DOHH2 (cell line): ENCODE data around the gene LENEP.

Experiments used
- H3F3A ChIP-seq: fragments of 200-600 bp; sonication (generic), shearing (Covaris generic); 2 replicates; pipeline ENCODE4 v1.6.0; 2016; ENCODE audit warnings: antibody characterized with exemption, mild to moderate bottlenecking; ENCODE audit not compliant: control insufficient read depth, insufficient read depth
- H3K27ac ChIP-seq: fragments of 200-600 bp; sonication (generic); 2 replicates; pipeline ENCODE4 v1.5.1; 2014; ENCODE audit warnings: low read depth, mild to moderate bottlenecking, low read length, moderate library complexity
- H3K27me3 ChIP-seq: fragments of 200-600 bp; sonication (generic); 2 replicates; pipeline ENCODE4 v1.6.1; 2014; ENCODE audit warnings: mild to moderate bottlenecking, low read length, mixed read lengths; ENCODE audit not compliant: control insufficient read depth
- H3K36me3 ChIP-seq: fragments of 200-600 bp; sonication (generic); 2 replicates; pipeline ENCODE4 v1.6.1; 2014; ENCODE audit warnings: mild to moderate bottlenecking, low read length, moderate library complexity, mixed read lengths; ENCODE audit not compliant: control insufficient read depth
- H3K4me1 ChIP-seq: fragments of 200-600 bp; sonication (generic); 2 replicates; pipeline ENCODE4 v1.6.1; 2014; ENCODE audit warnings: mild to moderate bottlenecking, low read length, mixed read lengths; ENCODE audit not compliant: control insufficient read depth
- H3K4me2 ChIP-seq: fragments of 200-600 bp; sonication (generic); 2 replicates; pipeline ENCODE4 v1.6.0; 2014; ENCODE audit warnings: mild to moderate bottlenecking, low read length, moderate library complexity
- H3K4me3 ChIP-seq: fragments of 200-600 bp; sonication (generic); 2 replicates; pipeline ENCODE4 v1.5.1; 2014; ENCODE audit warnings: mild to moderate bottlenecking, low read length, mixed read lengths
- H3K79me2 ChIP-seq: fragments of 200-600 bp; sonication (generic); 2 replicates; pipeline ENCODE4 v1.6.1; 2014; ENCODE audit warnings: mild to moderate bottlenecking, low read length, mixed read lengths; ENCODE audit not compliant: control insufficient read depth
- H3K9me2 ChIP-seq: fragments of 200-600 bp; sonication (generic); replicated peaks from 2 replicates; pipeline ENCODE4 v1.6.1; 2014; ENCODE audit warnings: mild to moderate bottlenecking, low read length, mixed read lengths; ENCODE audit not compliant: control insufficient read depth
- H3K9me3 ChIP-seq: fragments of 200-600 bp; sonication (generic); 2 replicates; pipeline ENCODE4 v1.6.1; 2014; ENCODE audit warnings: antibody characterized with exemption, low read length, mixed read lengths; ENCODE audit not compliant: control insufficient read depth, insufficient read depth
- H4K20me1 ChIP-seq: fragments of 200-600 bp; sonication (generic); 2 replicates; pipeline ENCODE4 v1.6.0; 2014; ENCODE audit warnings: low read depth, mild to moderate bottlenecking, antibody characterized with exemption, low read length, moderate library complexity; ENCODE audit not compliant: control insufficient read depth, insufficient read depth
- EZH2phosphoT487 ChIP-seq: fragments of 200-600 bp; sonication (generic); IDR thresholded peaks from 2 replicates; pipeline ENCODE4 v1.6.1; 2017; ENCODE audit warnings: borderline replicate concordance, mild to moderate bottlenecking, antibody characterized with exemption, low read length, moderate library complexity, mixed read lengths
- TF ChIP-seq, protein P1 (sequence below): fragments of 200-600 bp; sonication (generic); IDR thresholded peaks from one replicate; pipeline ENCODE4 v1.5.1; 2014; ENCODE audit warnings: antibody characterized with exemption, mild to moderate bottlenecking, low read depth, low read length; ENCODE audit not compliant: poor library complexity, severe bottlenecking

LENEP gene

DNA sequence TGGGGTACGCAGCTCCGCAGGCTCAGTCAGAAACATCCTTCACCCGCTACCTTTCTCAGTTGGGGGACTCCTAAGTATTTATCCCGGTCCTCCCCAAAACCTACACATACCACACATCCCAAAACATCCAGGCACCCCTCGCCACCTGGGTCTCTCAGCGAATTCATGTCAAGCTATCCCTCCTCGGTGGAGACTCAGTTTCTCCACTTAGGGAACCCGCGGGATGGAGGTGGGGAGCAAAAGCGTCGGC is 8.0 kb downstream of the LENEP start:
- H3K4me2 ChIP-seq = peak overlapping the region; percentile 81
- peak overlapping the region; percentile 92 for H3K4me3 ChIP-seq
- H3K9me3 ChIP-seq = no peaks in the 10 kb centered on the region
- H3K4me1 ChIP-seq = peaks cover 56% of the 10 kb centered on the region
- H3K36me3 ChIP-seq = no peaks in the 10 kb centered on the region
- H3K79me2 ChIP-seq = peaks cover 26% of the 10 kb centered on the region
- H3F3A ChIP-seq = peaks cover 32% of the 10 kb centered on the region
- peak overlapping the region; percentile 80 for H3K27ac ChIP-seq
- H3K9me2 ChIP-seq = no peaks in the 10 kb centered on the region
- no peaks in the 10 kb centered on the region for H4K20me1 ChIP-seq
- TF ChIP-seq, protein P1, sequence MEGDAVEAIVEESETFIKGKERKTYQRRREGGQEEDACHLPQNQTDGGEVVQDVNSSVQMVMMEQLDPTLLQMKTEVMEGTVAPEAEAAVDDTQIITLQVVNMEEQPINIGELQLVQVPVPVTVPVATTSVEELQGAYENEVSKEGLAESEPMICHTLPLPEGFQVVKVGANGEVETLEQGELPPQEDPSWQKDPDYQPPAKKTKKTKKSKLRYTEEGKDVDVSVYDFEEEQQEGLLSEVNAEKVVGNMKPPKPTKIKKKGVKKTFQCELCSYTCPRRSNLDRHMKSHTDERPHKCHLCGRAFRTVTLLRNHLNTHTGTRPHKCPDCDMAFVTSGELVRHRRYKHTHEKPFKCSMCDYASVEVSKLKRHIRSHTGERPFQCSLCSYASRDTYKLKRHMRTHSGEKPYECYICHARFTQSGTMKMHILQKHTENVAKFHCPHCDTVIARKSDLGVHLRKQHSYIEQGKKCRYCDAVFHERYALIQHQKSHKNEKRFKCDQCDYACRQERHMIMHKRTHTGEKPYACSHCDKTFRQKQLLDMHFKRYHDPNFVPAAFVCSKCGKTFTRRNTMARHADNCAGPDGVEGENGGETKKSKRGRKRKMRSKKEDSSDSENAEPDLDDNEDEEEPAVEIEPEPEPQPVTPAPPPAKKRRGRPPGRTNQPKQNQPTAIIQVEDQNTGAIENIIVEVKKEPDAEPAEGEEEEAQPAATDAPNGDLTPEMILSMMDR = no peak
- TF ChIP-seq EZH2phosphoT487 = no peak
- H3K27me3 ChIP-seq = no peaks in the 10 kb centered on the region

DNA sequence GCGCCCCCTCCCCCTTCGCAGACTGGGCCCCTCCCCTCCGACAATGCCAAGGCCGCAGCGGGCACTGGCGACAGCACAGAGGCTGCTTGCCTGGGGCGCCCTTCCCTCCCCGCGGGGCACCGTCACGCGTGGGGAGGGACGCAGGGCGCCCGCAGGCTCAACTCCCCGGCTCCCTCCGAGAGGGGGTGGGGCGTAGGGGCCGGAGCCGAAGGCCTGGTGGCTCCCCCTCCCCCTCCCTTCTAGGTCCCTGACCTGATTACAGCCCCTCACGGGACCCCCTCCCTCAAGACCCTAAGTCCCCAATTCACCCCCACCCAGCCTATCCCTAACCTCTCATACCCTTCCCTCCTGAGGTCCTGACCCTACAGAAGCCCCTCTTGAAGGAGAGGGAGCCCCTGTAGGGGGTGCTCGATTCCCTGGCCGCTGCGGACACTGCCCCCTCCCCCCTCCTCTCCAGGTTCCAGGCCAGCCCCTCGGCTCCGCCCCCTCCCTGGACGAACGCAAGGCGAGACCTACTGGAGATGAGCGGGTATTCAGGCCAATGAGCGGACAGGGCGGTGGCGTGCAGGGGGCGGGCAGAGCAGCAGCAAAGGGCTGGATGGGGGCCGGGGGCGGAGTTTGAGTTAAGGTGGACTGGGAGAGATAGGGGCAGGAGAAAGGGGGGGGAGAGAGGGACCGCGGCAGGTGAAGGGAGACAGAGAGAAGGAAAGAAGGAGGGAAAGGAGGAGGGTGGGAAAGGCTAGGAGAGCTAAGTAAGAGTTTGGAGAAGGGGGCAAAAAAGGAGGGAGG is 8.5 kb downstream of the LENEP start:
- Histone ChIP-seq H3K36me3 (no peaks in the 10 kb centered on the region), H3K4me2 (peak overlapping the region; percentile 81), H3F3A (peaks cover 36% of the 10 kb centered on the region), H3K27ac (peak overlapping the region; percentile 80), H3K4me1 (peaks cover 62% of the 10 kb centered on the region), H3K4me3 (peak overlapping the region; percentile 92), H4K20me1 (no peaks in the 10 kb centered on the region), H3K9me2 (no peaks in the 10 kb centered on the region), H3K27me3 (no peaks in the 10 kb centered on the region), H3K79me2 (peaks cover 26% of the 10 kb centered on the region), H3K9me3 (no peaks in the 10 kb centered on the region)
- TF ChIP-seq EZH2phosphoT487 = no peak
- TF ChIP-seq, protein P1 = peak; percentile 57

DNA sequence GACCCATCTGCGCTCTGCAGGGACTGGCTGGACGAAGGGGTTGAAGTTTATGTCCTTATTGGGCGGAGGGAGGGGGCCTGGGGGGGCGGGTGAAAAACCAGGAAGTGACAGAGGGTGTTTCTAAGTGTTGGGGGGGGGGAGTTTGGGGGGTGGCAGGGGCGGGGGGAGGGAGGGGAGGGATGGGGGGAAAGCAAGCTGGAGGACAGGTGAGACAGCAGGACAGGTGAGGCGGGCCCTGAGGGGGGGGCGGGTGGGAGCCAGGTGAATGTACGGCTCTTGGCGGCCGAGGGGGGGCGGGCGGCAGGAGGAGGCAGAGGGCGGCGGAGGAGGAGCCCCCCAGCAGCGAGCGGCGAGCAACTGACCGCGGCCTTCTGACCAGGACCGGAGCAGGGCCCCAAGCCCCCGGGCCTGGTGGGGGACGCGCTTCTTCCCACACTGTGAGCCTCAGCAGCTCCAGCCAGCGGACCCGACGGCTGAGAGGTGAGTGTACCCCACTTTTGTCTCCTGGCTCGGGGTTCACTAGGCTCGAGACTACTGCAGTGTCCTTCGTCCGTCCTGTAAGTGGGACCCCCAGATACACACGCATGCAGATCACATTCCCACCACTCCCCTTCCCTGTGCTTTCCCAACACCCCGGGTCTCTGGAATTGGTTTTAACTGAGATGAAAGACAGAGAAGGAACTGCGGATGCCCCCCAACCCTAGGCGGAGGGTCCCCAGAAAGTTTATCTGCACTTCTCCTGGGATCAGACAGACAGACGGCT is 9.3 kb downstream of the LENEP start, which contains the start of gene ZBTB7B:
Gene ZBTB7B (plus strand): TSS at position 339 of the 763 bp plus-strand sequence. CDS start 11,859 bp downstream, outside the sequence.
- H3F3A ChIP-seq = peaks cover 33% of the 10 kb centered on the region
- H3K27ac ChIP-seq = peak within 1 kb of the TSS; percentile 80
- H3K79me2 ChIP-seq = peaks cover 28% of the 10 kb centered on the region
- H3K4me1 ChIP-seq = peaks cover 69% of the 10 kb centered on the region
- peak within 1 kb of the TSS; percentile 93 for H3K4me3 ChIP-seq
- no peaks in the 10 kb centered on the region for H3K36me3 ChIP-seq
- H3K4me2 ChIP-seq = peak within 1 kb of the TSS; percentile 93
- no peaks in the 10 kb centered on the region for H3K9me2 ChIP-seq
- no peaks in the 10 kb centered on the region for H3K9me3 ChIP-seq
- TF ChIP-seq EZH2phosphoT487 = no peak; the same call in 1 of the 2 replicates
- TF ChIP-seq, protein P1 = no peak
- no peaks in the 10 kb centered on the region for H4K20me1 ChIP-seq
- H3K27me3 ChIP-seq = no peaks in the 10 kb centered on the region
